GM19193 (cell line): ENCODE measurements around the gene AHCY.

Experiments used
- POLR2A ChIP-seq: IDR thresholded peaks from 4 replicates; pipeline ENCODE4 v1.6.1; 2011; ENCODE audit not compliant: insufficient read depth, insufficient read length; ENCODE audit errors: extremely low read depth

AHCY gene

DNA sequence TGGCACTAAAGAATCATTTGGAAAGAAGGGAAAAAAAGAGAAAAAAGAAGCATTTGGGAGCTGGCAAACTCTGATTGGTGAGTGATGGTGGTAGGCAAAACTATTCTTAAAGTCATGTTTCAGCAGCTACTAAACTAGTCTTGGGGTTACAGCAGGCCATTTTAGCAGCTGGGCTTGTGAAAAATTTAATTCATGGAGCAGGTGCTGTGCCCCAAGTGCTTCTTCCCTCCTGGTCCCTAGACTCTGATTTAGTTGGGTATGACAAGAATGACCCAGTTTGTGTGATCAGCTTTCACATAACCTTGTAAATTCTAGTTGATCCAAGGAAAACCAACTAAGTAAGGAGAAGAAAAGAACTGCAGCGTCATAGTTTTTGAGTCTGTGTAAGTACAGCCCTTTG is 63.0 kb downstream of the AHCY start:
- TF ChIP-seq POLR2A, result no peak

DNA sequence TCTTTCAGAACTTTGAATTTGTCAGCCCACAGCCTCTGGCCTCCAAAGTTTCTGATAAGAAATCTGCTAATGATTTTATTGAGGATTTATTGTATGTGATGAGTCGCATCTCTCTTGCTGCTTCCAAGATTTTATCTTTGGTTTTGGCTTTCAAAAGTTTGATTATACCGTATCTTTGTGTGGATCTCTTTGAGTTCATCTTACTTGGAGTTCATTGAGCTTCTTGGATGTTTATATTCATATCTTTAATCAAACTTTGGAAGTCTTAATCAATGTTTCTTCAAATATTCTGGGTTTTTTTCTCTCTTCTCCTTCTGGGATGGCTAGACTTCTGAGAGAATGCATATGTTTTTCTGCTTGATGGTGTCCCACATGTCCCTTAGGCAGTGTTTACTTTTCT is 65.2 kb downstream of the AHCY start:
- TF ChIP-seq POLR2A, result no peak

GRCh38 chr20:34235875-34236274 is 67.3 kb downstream of the AHCY start:
- TF ChIP-seq POLR2A, result no peak

GRCh38 chr20:34233687-34234086 is 69.5 kb downstream of the AHCY start:
- TF ChIP-seq POLR2A, result no peak

- TF ChIP-seq POLR2A, result no peak
Measured at GRCh38 chr20:34232494-34233087, 70.6 kb downstream of the AHCY start.

DNA sequence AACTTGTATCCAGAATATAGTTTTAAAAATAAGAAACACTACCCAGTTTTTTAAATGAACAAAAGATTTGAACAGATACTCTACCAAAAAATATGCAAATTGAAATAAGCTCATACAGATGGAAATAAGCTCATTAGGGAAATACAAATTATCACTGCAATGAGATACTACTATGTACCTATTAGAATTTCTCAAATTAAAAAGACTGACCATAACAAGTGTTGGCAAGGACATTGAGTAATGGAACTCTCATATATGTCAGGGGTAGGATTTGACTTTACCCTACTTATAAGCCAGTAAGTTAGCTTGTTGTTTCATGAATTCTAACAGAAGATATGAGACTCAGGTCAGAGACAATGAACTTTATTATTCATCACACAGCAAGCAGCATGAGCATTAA is 71.5 kb downstream of the AHCY start:
- TF ChIP-seq POLR2A, result no peak
